ENCODE results near the gene ENTPD1.

Gene ENTPD1

DNA sequence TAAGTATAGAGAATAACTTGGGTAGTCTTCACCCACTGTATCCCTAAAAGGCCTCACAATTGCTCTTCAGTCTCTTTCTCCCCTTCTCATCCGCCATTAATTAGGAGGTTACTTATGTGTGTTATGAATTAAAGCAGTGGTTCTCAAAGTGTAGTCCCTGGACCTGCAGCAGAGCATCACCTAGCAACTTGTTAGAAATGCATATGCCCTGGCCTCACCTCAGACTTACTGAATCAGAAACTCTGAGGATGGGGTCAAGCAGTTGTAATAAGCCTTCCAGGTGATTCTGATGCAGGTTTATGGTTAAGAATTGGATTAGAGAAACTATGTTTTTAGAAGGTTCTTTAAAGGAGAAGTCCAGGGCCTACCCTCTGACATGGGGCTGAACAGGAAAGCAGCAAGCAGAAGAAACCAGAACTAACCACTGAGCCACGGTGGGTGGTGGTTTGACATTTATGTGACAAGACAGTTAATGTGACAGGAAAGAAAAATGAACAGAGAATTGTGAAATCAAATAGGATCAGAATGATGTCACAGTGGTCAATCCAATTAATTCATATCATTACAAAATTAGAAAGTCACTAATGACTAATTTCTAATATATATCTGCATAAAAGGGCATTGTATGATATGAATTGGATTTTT lies 37.6 kb downstream of the ENTPD1 start:
- no peaks in the 10 kb centered on the region for H3K4me1 ChIP-seq (ENCODE audit: low read depth, poor library complexity, severe bottlenecking)

DNA sequence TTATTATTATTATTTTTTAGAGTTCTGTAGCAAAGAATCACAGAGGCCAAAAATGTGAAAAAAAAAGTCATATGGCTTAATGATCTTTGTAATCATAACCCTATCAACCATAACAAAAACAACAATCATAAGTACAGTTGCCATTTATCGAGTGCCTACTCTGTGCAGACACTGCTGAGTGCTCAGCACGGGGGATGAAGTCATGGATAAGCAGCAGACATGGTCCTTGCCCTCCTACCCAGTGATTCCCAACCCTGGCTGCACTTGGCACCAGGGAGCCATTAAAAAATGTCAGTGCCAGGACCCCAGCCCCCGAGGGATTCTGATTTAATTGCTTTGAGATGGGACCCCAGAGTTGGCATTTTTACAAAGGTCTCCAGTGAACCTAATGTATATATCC lies 38.2 kb downstream of the ENTPD1 start:
- no peak overlapping the region for H3K27ac ChIP-seq
- H3K9ac ChIP-seq: no peak overlapping the region
- no peaks in the 10 kb centered on the region for H3K4me1 ChIP-seq (ENCODE audit: low read depth, poor library complexity, severe bottlenecking)
- H2AFZ ChIP-seq (ENCODE audit: low read depth): no peak overlapping the region
- H3K4me2 ChIP-seq: no peak overlapping the region
- H3K4me3 ChIP-seq (IDR thresholded peaks at IDR 0.05; ENCODE audit: insufficient read depth, low read depth, low read length): no peak overlapping the region
- no peaks in the 10 kb centered on the region for H4K20me1 ChIP-seq (ENCODE audit: insufficient read depth)
- H3K79me2 ChIP-seq (ENCODE audit: insufficient read depth, low read depth): no peaks in the 10 kb centered on the region
- TF ChIP-seq, protein P1, sequence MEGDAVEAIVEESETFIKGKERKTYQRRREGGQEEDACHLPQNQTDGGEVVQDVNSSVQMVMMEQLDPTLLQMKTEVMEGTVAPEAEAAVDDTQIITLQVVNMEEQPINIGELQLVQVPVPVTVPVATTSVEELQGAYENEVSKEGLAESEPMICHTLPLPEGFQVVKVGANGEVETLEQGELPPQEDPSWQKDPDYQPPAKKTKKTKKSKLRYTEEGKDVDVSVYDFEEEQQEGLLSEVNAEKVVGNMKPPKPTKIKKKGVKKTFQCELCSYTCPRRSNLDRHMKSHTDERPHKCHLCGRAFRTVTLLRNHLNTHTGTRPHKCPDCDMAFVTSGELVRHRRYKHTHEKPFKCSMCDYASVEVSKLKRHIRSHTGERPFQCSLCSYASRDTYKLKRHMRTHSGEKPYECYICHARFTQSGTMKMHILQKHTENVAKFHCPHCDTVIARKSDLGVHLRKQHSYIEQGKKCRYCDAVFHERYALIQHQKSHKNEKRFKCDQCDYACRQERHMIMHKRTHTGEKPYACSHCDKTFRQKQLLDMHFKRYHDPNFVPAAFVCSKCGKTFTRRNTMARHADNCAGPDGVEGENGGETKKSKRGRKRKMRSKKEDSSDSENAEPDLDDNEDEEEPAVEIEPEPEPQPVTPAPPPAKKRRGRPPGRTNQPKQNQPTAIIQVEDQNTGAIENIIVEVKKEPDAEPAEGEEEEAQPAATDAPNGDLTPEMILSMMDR (conservative IDR thresholded peaks at IDR 0.05; ENCODE audit: low read depth, low read length): no peak
- H3K36me3 ChIP-seq (ENCODE audit: insufficient read depth): no peaks in the 10 kb centered on the region
- no peaks in the 10 kb centered on the region for H3K27me3 ChIP-seq (ENCODE audit: insufficient read depth, low read depth)

More for the DNA sequence above, 37.6 kb downstream of the ENTPD1 start:
- no peak overlapping the region for H3K4me2 ChIP-seq
- H3K9ac ChIP-seq: no peak overlapping the region
- no peak overlapping the region for H3K4me3 ChIP-seq (IDR thresholded peaks at IDR 0.05; ENCODE audit: insufficient read depth, low read depth, low read length)
- no peak overlapping the region for H3K27ac ChIP-seq
- H3K36me3 ChIP-seq (ENCODE audit: insufficient read depth): no peaks in the 10 kb centered on the region
- TF ChIP-seq, protein P1 (conservative IDR thresholded peaks at IDR 0.05; ENCODE audit: low read depth, low read length): no peak
- H3K27me3 ChIP-seq (ENCODE audit: insufficient read depth, low read depth): no peaks in the 10 kb centered on the region
- H2AFZ ChIP-seq (ENCODE audit: low read depth): no peak overlapping the region
- H4K20me1 ChIP-seq (ENCODE audit: insufficient read depth): no peaks in the 10 kb centered on the region
- H3K79me2 ChIP-seq (ENCODE audit: insufficient read depth, low read depth): no peaks in the 10 kb centered on the region

GRCh38 chr10:95795602-95796001 lies 39.6 kb downstream of the ENTPD1 start:
- Histone ChIP-seq H3K4me2 (no peak overlapping the region), H3K4me3 (IDR thresholded peaks at IDR 0.05; ENCODE audit: insufficient read depth, low read depth, low read length) (no peak overlapping the region), H3K79me2 (ENCODE audit: insufficient read depth, low read depth) (no peaks in the 10 kb centered on the region), H4K20me1 (ENCODE audit: insufficient read depth) (no peaks in the 10 kb centered on the region), H3K36me3 (ENCODE audit: insufficient read depth) (no peaks in the 10 kb centered on the region), H3K27ac (no peak overlapping the region), H3K9ac (no peak overlapping the region), H2AFZ (ENCODE audit: low read depth) (no peak overlapping the region), H3K4me1 (ENCODE audit: low read depth, poor library complexity, severe bottlenecking) (no peaks in the 10 kb centered on the region), H3K27me3 (ENCODE audit: insufficient read depth, low read depth) (no peaks in the 10 kb centered on the region)
- TF ChIP-seq, protein P1 (conservative IDR thresholded peaks at IDR 0.05; ENCODE audit: low read depth, low read length): no peak

- H3K9ac ChIP-seq: no peak overlapping the region
- no peaks in the 10 kb centered on the region for H3K27me3 ChIP-seq (ENCODE audit: insufficient read depth, low read depth)
- no peak overlapping the region for H3K27ac ChIP-seq
- TF ChIP-seq, protein P1 (conservative IDR thresholded peaks at IDR 0.05; ENCODE audit: low read depth, low read length): no peak
- H3K36me3 ChIP-seq (ENCODE audit: insufficient read depth): no peaks in the 10 kb centered on the region
- H3K4me3 ChIP-seq (IDR thresholded peaks at IDR 0.05; ENCODE audit: insufficient read depth, low read depth, low read length): no peak overlapping the region
- H4K20me1 ChIP-seq (ENCODE audit: insufficient read depth): no peaks in the 10 kb centered on the region
- H3K79me2 ChIP-seq (ENCODE audit: insufficient read depth, low read depth): no peaks in the 10 kb centered on the region
- no peaks in the 10 kb centered on the region for H3K4me1 ChIP-seq (ENCODE audit: low read depth, poor library complexity, severe bottlenecking)
- H2AFZ ChIP-seq (ENCODE audit: low read depth): no peak overlapping the region
- no peak overlapping the region for H3K4me2 ChIP-seq
These were observed 40.5 kb downstream of the ENTPD1 start for GRCh38 chr10:95796504-95796903.
